B cell (primary cell): ENCODE results near the gene CAMK1D. TPM values are rescaled to one million over a fixed set of nuclear protein-coding genes. Genes with fewer than 3 reads are reported as not detected.

ENCODE experiments used
- ATAC-seq: fragments of 200-7000 bp; cut with Tn5 transposase; one replicate; pipeline ENCODE4 v1.10.0; 2021; ENCODE audit warnings: low read depth, mild to moderate bottlenecking, moderate number of reproducible peaks, moderate library complexity
- CTCF ChIA-PET: fragments of 350-600 bp; sonication (Branson Sonifier 250); formaldehyde crosslinking; loops from one replicate; lab custom pipeline; 2021; ENCODE audit warnings: antibody characterized with exemption, inconsistent platforms; lab: Charles Lee
- POLR2A ChIA-PET: fragments of 350-600 bp; sonication (Branson Sonifier 250); formaldehyde crosslinking; loops from one replicate; lab custom pipeline; 2021; ENCODE audit warnings: antibody characterized with exemption; lab: Charles Lee
- DNase-seq: peaks from one replicate; pipeline ENCODE4 v3.0.0; 2013
- H2AFZ ChIP-seq: 2 replicates; pipeline ENCODE4 v1.6.1; 2012; ENCODE audit warnings: mild to moderate bottlenecking, low read depth, low read length; ENCODE audit not compliant: insufficient read depth, poor library complexity, severe bottlenecking
- H3K27ac ChIP-seq, 2 donors: 1 replicate in 1 of 2; 2 replicates in 1 of 2; pipeline ENCODE4 v1.5.1; 2012 to 2013; ENCODE audit warnings: low read length in 2 of 2, mild to moderate bottlenecking in 2 of 2, moderate library complexity in 1 of 2
- H3K27me3 ChIP-seq, 4 experiments: fragments of 200-600 bp in 1 of 4; sonication (generic) in 1 of 4; replicated peaks in 1 of 4; 1 replicate in 2 of 4; 2 replicates in 2 of 4; pipeline versions ENCODE4 v1.6.1 to v1.7.0; 2013 to 2016; ENCODE audit warnings: low read length in 3 of 4, mild to moderate bottlenecking in 2 of 4, mixed read lengths in 1 of 4, moderate library complexity in 1 of 4; ENCODE audit not compliant: insufficient read depth in 4 of 4, control insufficient read depth in 3 of 4; ENCODE audit errors: control extremely low read depth in 1 of 4
- H3K36me3 ChIP-seq, 2 experiments: replicated peaks in 1 of 2; 1 replicate in 1 of 2; 2 replicates in 1 of 2; pipeline versions ENCODE4 v1.6.1 to v1.7.1; 2013; ENCODE audit warnings: low read length in 1 of 2; ENCODE audit not compliant: insufficient read depth in 2 of 2, control insufficient read depth in 1 of 2; ENCODE audit errors: control extremely low read depth in 1 of 2, extremely low read depth in 1 of 2
- H3K4me1 ChIP-seq, 2 donors: fragments of 200-600 bp in 1 of 2; sonication (generic) in 1 of 2; 1 replicate in 1 of 2; 2 replicates in 1 of 2; pipeline versions ENCODE4 v1.5.1 to v1.6.1; 2013 to 2017; ENCODE audit warnings: low read length in 2 of 2; ENCODE audit not compliant: control insufficient read depth in 2 of 2, insufficient read depth in 2 of 2
- H3K4me2 ChIP-seq: replicated peaks from 2 replicates; pipeline ENCODE3; 2012; ENCODE audit warnings: mild to moderate bottlenecking, low read depth, low read length; ENCODE audit not compliant: poor library complexity, severe bottlenecking
- H3K4me3 ChIP-seq, 5 experiments: fragments of 200-600 bp in 1 of 5; sonication (generic) in 1 of 5; 1 replicate in 3 of 5; 2 replicates in 2 of 5; pipeline versions ENCODE4 v1.5.1 to v1.7.0; 2011 to 2016; ENCODE audit warnings: low read length in 4 of 5, mild to moderate bottlenecking in 4 of 5, low read depth in 2 of 5, control low read depth in 1 of 5, moderate library complexity in 1 of 5; ENCODE audit not compliant: insufficient read depth in 1 of 5; ENCODE audit errors: control extremely low read depth in 1 of 5, extremely low read depth in 1 of 5
- H3K79me2 ChIP-seq: fragments of 200-600 bp; sonication (generic); one replicate; pipeline ENCODE4 v1.6.0; 2016; ENCODE audit warnings: low read length; ENCODE audit not compliant: control insufficient read depth, insufficient read depth
- H3K9ac ChIP-seq: fragments of 200-600 bp; sonication (generic); 2 replicates; pipeline ENCODE4 v1.6.1; 2017; ENCODE audit warnings: mild to moderate bottlenecking, low read length, moderate library complexity
- H3K9me3 ChIP-seq, 3 donors: one replicate each; pipeline versions ENCODE4 v1.6.1 to v1.7.1; 2013; ENCODE audit warnings: low read length in 2 of 3; ENCODE audit not compliant: control insufficient read depth in 2 of 3, insufficient read depth in 1 of 3; ENCODE audit errors: control extremely low read depth in 1 of 3
- H4K20me1 ChIP-seq: 2 replicates; pipeline ENCODE4 v1.6.0; 2012; ENCODE audit warnings: mild to moderate bottlenecking, low read length; ENCODE audit not compliant: insufficient read depth, control insufficient read depth, poor library complexity, severe bottlenecking
- H3K27ac Mint-ChIP-seq: one replicate; pipeline ENCODE4 v1.8.0; 2021; ENCODE audit warnings: mixed read lengths
- H3K27me3 Mint-ChIP-seq: one replicate; pipeline ENCODE4 v1.8.0; 2021; ENCODE audit warnings: mixed read lengths
- H3K4me1 Mint-ChIP-seq: one replicate; pipeline ENCODE4 v1.8.0; 2021; ENCODE audit warnings: mixed read lengths
- H3K4me3 Mint-ChIP-seq: one replicate; pipeline ENCODE4 v1.8.0; 2021; ENCODE audit warnings: mixed read lengths
- H3K9me3 Mint-ChIP-seq: one replicate; pipeline ENCODE4 v1.8.0; 2022; ENCODE audit warnings: mixed read lengths; ENCODE audit not compliant: insufficient read depth
- CTCF ChIP-seq: fragments of 200-600 bp; IDR thresholded peaks from one replicate; pipeline ENCODE4 v1.8.0; 2022; ENCODE audit warnings: antibody characterized with exemption, mild to moderate bottlenecking
- EZH2 ChIP-seq: IDR thresholded peaks from 2 replicates; pipeline ENCODE4 v1.6.1; 2012; ENCODE audit warnings: borderline replicate concordance, low read depth, mild to moderate bottlenecking, moderate library complexity, low read length; ENCODE audit not compliant: insufficient read depth, poor library complexity, severe bottlenecking
- WGBS: methylation state at CpG from one replicate; pipeline ENCODE4 v1.1.5; 2013; ENCODE audit warnings: missing lambda C conversion rate; ENCODE audit not compliant: insufficient coverage; 5-methylcytosine and 5-hydroxymethylcytosine counted together
- intact Hi-C: fragments of 100-400 bp; cut with micrococcal nuclease; formaldehyde crosslinking; loops from one replicate; pipeline ENCODE4 v1.10.0; 2022
- polyA plus RNA-seq: library from polyadenylated mRNA; depleted of rRNA; stranded (reverse); fragments of >200 nt; gene quantifications from 2 replicates; pipeline ENCODE4 v1.2.3, GENCODE V29; 2012
- total RNA-seq, 2 donors: library from RNA; stranded (reverse); fragments of 120-200 nt in 1 of 2; gene quantifications; 1 replicate in 1 of 2; 2 replicates in 1 of 2; pipeline versions ENCODE4 v1.2.3 to v1.2.4, GENCODE V29; 2013 to 2022

Gene CAMK1D
- total and polyA plus RNA-seq, 2 donors (not counting 1 experiment from before 2014, with no cell fraction given): 34.1 to 69.7 TPM

GRCh38 chr10:12661671-12662070 lies 312.3 kb downstream of the CAMK1D start:
- no CpG with 5 or more reads among the region's 1 CpG for WGBS

GRCh38 chr10:12663863-12664262 lies 314.5 kb downstream of the CAMK1D start:
- intact Hi-C loops: no loop called here
- Mint-ChIP-seq H3K9me3 (no peaks in the 10 kb centered on the region), H3K4me1 (no peaks in the 10 kb centered on the region), H3K4me3 (no peak overlapping the region), H3K27me3 (no peaks in the 10 kb centered on the region), H3K27ac (no peak overlapping the region)
- ChIA-PET CTCF (interaction anchor here (1.1 to 2.5 kb wide), 2 partner anchors 8 to 451 kb away, joined by 4 to 12 read pairs; no protein-coding TSS in a partner anchor), POLR2A (no interaction called here)
- H3K4me2 ChIP-seq: no peak overlapping the region
- peaks cover 43% of the 10 kb centered on the region for H3K79me2 ChIP-seq
- no peaks in the 10 kb centered on the region for H3K9me3 ChIP-seq
- H3K27ac ChIP-seq: no peak overlapping the region
- H3K4me1 ChIP-seq: no peaks in the 10 kb centered on the region
- DNase-seq (no peak), ATAC-seq (no peak)
- H3K9ac ChIP-seq: no peak overlapping the region
- no peak for TF ChIP-seq EZH2
- TF ChIP-seq CTCF: no peak
- no peak overlapping the region for H3K4me3 ChIP-seq
- peaks cover 13 to 22% of the 10 kb centered on the region in 2 experiments for H3K36me3 ChIP-seq
- no peak overlapping the region for H2AFZ ChIP-seq
- H3K27me3 ChIP-seq: no peaks in the 10 kb centered on the region
- peaks cover 23% of the 10 kb centered on the region for H4K20me1 ChIP-seq
- WGBS: no CpG with 5 or more reads among the region's 1 CpG

More at GRCh38 chr10:12661671-12662070, 312.3 kb downstream of the CAMK1D start:
- intact Hi-C loops: no loop called here
- ATAC-seq: no peak
- Mint-ChIP-seq H3K4me3 (no peak overlapping the region), H3K4me1 (peaks cover 1% of the 10 kb centered on the region), H3K27me3 (no peaks in the 10 kb centered on the region), H3K9me3 (no peaks in the 10 kb centered on the region), H3K27ac (no peak overlapping the region)
- Histone ChIP-seq H3K4me3 (no peak overlapping the region), H3K27ac (no peak overlapping the region), H3K79me2 (peaks cover 57% of the 10 kb centered on the region), H2AFZ (no peak overlapping the region), H3K9me3 (no peaks in the 10 kb centered on the region), H4K20me1 (peaks cover 23% of the 10 kb centered on the region), H3K9ac (no peak overlapping the region), H3K4me1 (no peaks in the 10 kb centered on the region), H3K36me3 (peaks cover 13 to 16% of the 10 kb centered on the region in 2 experiments), H3K4me2 (no peak overlapping the region), H3K27me3 (no peaks in the 10 kb centered on the region)
- ChIA-PET CTCF (interaction anchor here (0.7 to 2.4 kb wide), 5 partner anchors 9 to 447 kb away, joined by 3 to 8 read pairs (median 6); no protein-coding TSS in a partner anchor), POLR2A (no interaction called here)
- DNase-seq: no peak
- TF ChIP-seq EZH2 (no peak), CTCF (no peak)
